T-helper 1 cell treated with Interleukin-12 subunit alpha and Interleukin-12 subunit beta and Interleukin-4 antibody, amounts not matched to agents 30 μg/mL and 1 μg/mL, for 36 hours (primary cell): Measurements from ENCODE around the gene SUMO3.
A peak's percentile ranks its signal among the peaks of the same experiment; 100 is the strongest.

Experiments used
- H3K27ac Mint-ChIP-seq: one replicate; pipeline ENCODE4 v1.8.0; 2021; ENCODE audit warnings: mild to moderate bottlenecking, mixed read lengths
- H3K27me3 Mint-ChIP-seq: one replicate; pipeline ENCODE4 v1.8.0; 2021; ENCODE audit warnings: low read depth, mixed read lengths
- H3K36me3 Mint-ChIP-seq: one replicate; pipeline ENCODE4 v1.8.0; 2021; ENCODE audit warnings: low read depth, mixed read lengths
- H3K4me1 Mint-ChIP-seq: one replicate; pipeline ENCODE4 v1.8.0; 2021; ENCODE audit warnings: low read depth, mixed read lengths
- H3K4me3 Mint-ChIP-seq: one replicate; pipeline ENCODE4 v1.8.0; 2021; ENCODE audit warnings: mild to moderate bottlenecking, moderate library complexity, mixed read lengths
- H3K9me3 Mint-ChIP-seq: one replicate; pipeline ENCODE4 v1.8.0; 2021; ENCODE audit warnings: mixed read lengths

Gene SUMO3

GRCh38 chr21:44850905-44851657 is 33.2 kb upstream of the SUMO3 start:
- Mint-ChIP-seq H3K36me3 (peaks cover 40% of the 10 kb centered on the region), H3K4me3 (no peak overlapping the region), H3K4me1 (peaks cover 28% of the 10 kb centered on the region), H3K9me3 (no peaks in the 10 kb centered on the region), H3K27ac (peak overlapping the region; percentile 67), H3K27me3 (no peaks in the 10 kb centered on the region)

GRCh38 chr21:44850208-44850800 is 32.4 kb upstream of the SUMO3 start:
- Mint-ChIP-seq H3K9me3 (no peaks in the 10 kb centered on the region), H3K27ac (no peak overlapping the region), H3K4me3 (no peak overlapping the region), H3K4me1 (peaks cover 30% of the 10 kb centered on the region), H3K27me3 (no peaks in the 10 kb centered on the region), H3K36me3 (peaks cover 38% of the 10 kb centered on the region)

- Mint-ChIP-seq H3K36me3 (peaks cover 31% of the 10 kb centered on the region), H3K9me3 (no peaks in the 10 kb centered on the region), H3K4me1 (peaks cover 30% of the 10 kb centered on the region), H3K27ac (no peak overlapping the region), H3K27me3 (no peaks in the 10 kb centered on the region), H3K4me3 (no peak overlapping the region)
These were observed 31.8 kb upstream of the SUMO3 start for GRCh38 chr21:44849616-44850130.

- H3K4me1 Mint-ChIP-seq: peaks cover 25% of the 10 kb centered on the region
These were observed 31.1 kb upstream of the SUMO3 start for GRCh38 chr21:44848821-44849521.

GRCh38 chr21:44847261-44848056 is 29.6 kb upstream of the SUMO3 start:
- Mint-ChIP-seq H3K4me1 (peaks cover 22% of the 10 kb centered on the region), H3K9me3 (no peaks in the 10 kb centered on the region), H3K27me3 (no peaks in the 10 kb centered on the region), H3K27ac (peak overlapping the region; percentile 31), H3K4me3 (no peak overlapping the region), H3K36me3 (peaks cover 18% of the 10 kb centered on the region)

More at GRCh38 chr21:44848821-44849521, 31.1 kb upstream of the SUMO3 start:
- peaks cover 24% of the 10 kb centered on the region for H3K36me3 Mint-ChIP-seq
- no peaks in the 10 kb centered on the region for H3K9me3 Mint-ChIP-seq
- no peak overlapping the region for H3K27ac Mint-ChIP-seq
- no peaks in the 10 kb centered on the region for H3K27me3 Mint-ChIP-seq
- H3K4me3 Mint-ChIP-seq: no peak overlapping the region

- Mint-ChIP-seq H3K27ac (peak overlapping the region; percentile 75), H3K9me3 (no peaks in the 10 kb centered on the region), H3K36me3 (peaks cover 16% of the 10 kb centered on the region), H3K4me1 (peaks cover 14% of the 10 kb centered on the region), H3K27me3 (no peaks in the 10 kb centered on the region), H3K4me3 (peak overlapping the region; percentile 70)
These were observed 28.8 kb upstream of the SUMO3 start for GRCh38 chr21:44846485-44847260.

- peaks cover 10% of the 10 kb centered on the region for H3K4me1 Mint-ChIP-seq
- peaks cover 12% of the 10 kb centered on the region for H3K36me3 Mint-ChIP-seq
- H3K27ac Mint-ChIP-seq: peak overlapping the region; percentile 75
- H3K27me3 Mint-ChIP-seq: no peaks in the 10 kb centered on the region
- H3K9me3 Mint-ChIP-seq: no peaks in the 10 kb centered on the region
- H3K4me3 Mint-ChIP-seq: peak overlapping the region; percentile 70
These were observed 28.3 kb upstream of the SUMO3 start for GRCh38 chr21:44846224-44846484.

- Mint-ChIP-seq H3K27ac (no peak overlapping the region), H3K9me3 (no peaks in the 10 kb centered on the region), H3K36me3 (peaks cover 7% of the 10 kb centered on the region), H3K27me3 (no peaks in the 10 kb centered on the region), H3K4me3 (peak overlapping the region; percentile 70), H3K4me1 (peaks cover 7% of the 10 kb centered on the region)
These were observed 27.8 kb upstream of the SUMO3 start for GRCh38 chr21:44845418-44846223.

- Mint-ChIP-seq H3K27me3 (no peaks in the 10 kb centered on the region), H3K27ac (no peak overlapping the region), H3K36me3 (peaks cover 4% of the 10 kb centered on the region), H3K4me3 (peak overlapping the region; percentile 25), H3K9me3 (no peaks in the 10 kb centered on the region), H3K4me1 (peaks cover 7% of the 10 kb centered on the region)
These were observed 26.4 kb upstream of the SUMO3 start for GRCh38 chr21:44844256-44844655.

GRCh38 chr21:44842721-44843445 is 25.0 kb upstream of the SUMO3 start:
- no peaks in the 10 kb centered on the region for H3K9me3 Mint-ChIP-seq
- H3K4me3 Mint-ChIP-seq: no peak overlapping the region
- H3K27me3 Mint-ChIP-seq: no peaks in the 10 kb centered on the region
- H3K36me3 Mint-ChIP-seq: peaks cover 4% of the 10 kb centered on the region
- H3K4me1 Mint-ChIP-seq: peaks cover 7% of the 10 kb centered on the region
- H3K27ac Mint-ChIP-seq: no peak overlapping the region

- Mint-ChIP-seq H3K36me3 (peaks cover 4% of the 10 kb centered on the region), H3K4me3 (no peak overlapping the region), H3K4me1 (peaks cover 7% of the 10 kb centered on the region), H3K27ac (no peak overlapping the region), H3K9me3 (no peaks in the 10 kb centered on the region), H3K27me3 (no peaks in the 10 kb centered on the region)
These were observed 24.2 kb upstream of the SUMO3 start for GRCh38 chr21:44842087-44842486.

- no peaks in the 10 kb centered on the region for H3K9me3 Mint-ChIP-seq
- no peaks in the 10 kb centered on the region for H3K36me3 Mint-ChIP-seq
- H3K27me3 Mint-ChIP-seq: no peaks in the 10 kb centered on the region
- H3K4me1 Mint-ChIP-seq: no peaks in the 10 kb centered on the region
- no peak overlapping the region for H3K27ac Mint-ChIP-seq
- H3K4me3 Mint-ChIP-seq: no peak overlapping the region
These were observed 22.9 kb upstream of the SUMO3 start for GRCh38 chr21:44840771-44841170.

GRCh38 chr21:44838951-44839350 is 21.1 kb upstream of the SUMO3 start:
- Mint-ChIP-seq H3K27ac (no peak overlapping the region), H3K4me3 (no peak overlapping the region), H3K4me1 (no peaks in the 10 kb centered on the region), H3K9me3 (no peaks in the 10 kb centered on the region), H3K36me3 (no peaks in the 10 kb centered on the region), H3K27me3 (no peaks in the 10 kb centered on the region)
